ENCODE results near the gene RUVBL2.

RUVBL2 gene

DNA sequence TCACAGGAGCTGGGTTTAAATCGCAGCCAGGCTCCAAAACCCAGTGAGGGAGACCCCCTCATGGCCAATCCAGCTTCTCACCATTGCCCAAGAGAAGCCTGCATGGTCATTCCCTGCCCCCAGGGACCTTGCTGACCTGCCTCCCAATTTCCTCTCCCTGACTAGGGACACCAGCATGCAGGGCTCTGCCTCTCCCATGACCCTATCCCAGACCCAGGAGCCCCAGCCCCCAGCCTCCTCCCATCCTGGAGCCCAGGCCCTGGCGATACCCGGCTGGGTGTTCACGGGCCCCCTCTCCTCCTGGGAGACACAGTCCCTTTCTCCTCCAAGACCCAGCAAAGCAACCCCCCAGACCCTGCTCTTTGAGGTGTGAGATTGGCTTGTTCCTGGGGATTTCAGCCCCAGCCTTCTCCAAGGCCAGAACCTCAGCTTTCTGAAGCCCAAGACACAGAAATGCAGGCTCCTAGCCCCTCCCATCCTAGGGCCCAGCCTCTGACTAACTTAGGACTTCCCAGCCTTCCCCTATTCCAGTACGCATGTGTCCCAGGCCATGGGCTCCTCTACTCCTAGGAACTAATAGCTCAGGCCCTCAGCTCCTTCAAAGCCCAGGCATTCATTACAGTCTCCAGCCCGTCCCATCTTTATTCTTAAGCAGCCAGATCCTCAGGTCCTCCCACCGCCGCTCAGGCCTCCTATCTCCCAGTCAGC lies 1.7 kb upstream of the RUVBL2 start:
- peaks cover 48% of the 10 kb centered on the region for H3K36me3 Mint-ChIP-seq
- H3K27ac Mint-ChIP-seq, result peak overlapping the region; percentile 93
- no peak for ATAC-seq
- no peaks in the 10 kb centered on the region for H3K9me3 Mint-ChIP-seq
- peak overlapping the region; percentile 88 for H3K4me3 Mint-ChIP-seq
- H3K27me3 Mint-ChIP-seq, result no peaks in the 10 kb centered on the region
- peaks cover 62% of the 10 kb centered on the region for H3K4me1 Mint-ChIP-seq

- no peak for ATAC-seq
These were observed 1.0 kb upstream of the RUVBL2 start for GRCh38 chr19:48992581-48993174.

GRCh38 chr19:48994035-48994386 lies 324 bp downstream of the RUVBL2 start:
- H3K36me3 Mint-ChIP-seq, result peaks cover 35% of the 10 kb centered on the region
- H3K4me3 Mint-ChIP-seq, result peak overlapping the region; percentile 88
- peaks cover 60% of the 10 kb centered on the region for H3K4me1 Mint-ChIP-seq
- peak overlapping the region; percentile 93 for H3K27ac Mint-ChIP-seq
- no peaks in the 10 kb centered on the region for H3K27me3 Mint-ChIP-seq
- no peaks in the 10 kb centered on the region for H3K9me3 Mint-ChIP-seq
- no peak for ATAC-seq

More at GRCh38 chr19:48992581-48993174, 1.0 kb upstream of the RUVBL2 start:
- no peaks in the 10 kb centered on the region for H3K27me3 Mint-ChIP-seq
- peak overlapping the region; percentile 88 for H3K4me3 Mint-ChIP-seq
- peak overlapping the region; percentile 93 for H3K27ac Mint-ChIP-seq
- peaks cover 61% of the 10 kb centered on the region for H3K4me1 Mint-ChIP-seq
- peaks cover 43% of the 10 kb centered on the region for H3K36me3 Mint-ChIP-seq
- H3K9me3 Mint-ChIP-seq, result no peaks in the 10 kb centered on the region

DNA sequence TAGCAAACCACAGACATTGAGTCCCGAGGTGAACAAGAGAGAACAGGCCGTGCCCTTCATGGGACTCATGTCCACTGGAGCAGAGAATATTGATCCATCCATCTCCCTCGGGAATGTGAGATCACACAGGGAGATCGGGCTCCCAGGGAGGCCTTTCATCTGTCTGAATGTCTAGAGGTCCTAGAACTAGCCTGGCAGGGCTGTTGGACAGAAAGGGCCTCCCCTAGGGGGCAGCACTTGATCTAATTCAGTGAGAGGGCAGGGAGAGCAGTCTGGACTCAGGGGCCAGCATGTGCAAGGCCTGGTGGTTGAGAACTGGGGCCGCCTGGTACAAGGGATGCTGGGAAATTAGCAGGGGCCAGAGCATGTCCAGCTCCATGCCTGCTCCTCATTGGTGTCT lies 4.3 kb downstream of the RUVBL2 start:
- peaks cover 36% of the 10 kb centered on the region for H3K36me3 Mint-ChIP-seq
- no peaks in the 10 kb centered on the region for H3K27me3 Mint-ChIP-seq
- ATAC-seq, result no peak
- no peak overlapping the region for H3K27ac Mint-ChIP-seq
- H3K9me3 Mint-ChIP-seq, result no peaks in the 10 kb centered on the region
- peaks cover 44% of the 10 kb centered on the region for H3K4me1 Mint-ChIP-seq
- H3K4me3 Mint-ChIP-seq, result no peak overlapping the region

DNA sequence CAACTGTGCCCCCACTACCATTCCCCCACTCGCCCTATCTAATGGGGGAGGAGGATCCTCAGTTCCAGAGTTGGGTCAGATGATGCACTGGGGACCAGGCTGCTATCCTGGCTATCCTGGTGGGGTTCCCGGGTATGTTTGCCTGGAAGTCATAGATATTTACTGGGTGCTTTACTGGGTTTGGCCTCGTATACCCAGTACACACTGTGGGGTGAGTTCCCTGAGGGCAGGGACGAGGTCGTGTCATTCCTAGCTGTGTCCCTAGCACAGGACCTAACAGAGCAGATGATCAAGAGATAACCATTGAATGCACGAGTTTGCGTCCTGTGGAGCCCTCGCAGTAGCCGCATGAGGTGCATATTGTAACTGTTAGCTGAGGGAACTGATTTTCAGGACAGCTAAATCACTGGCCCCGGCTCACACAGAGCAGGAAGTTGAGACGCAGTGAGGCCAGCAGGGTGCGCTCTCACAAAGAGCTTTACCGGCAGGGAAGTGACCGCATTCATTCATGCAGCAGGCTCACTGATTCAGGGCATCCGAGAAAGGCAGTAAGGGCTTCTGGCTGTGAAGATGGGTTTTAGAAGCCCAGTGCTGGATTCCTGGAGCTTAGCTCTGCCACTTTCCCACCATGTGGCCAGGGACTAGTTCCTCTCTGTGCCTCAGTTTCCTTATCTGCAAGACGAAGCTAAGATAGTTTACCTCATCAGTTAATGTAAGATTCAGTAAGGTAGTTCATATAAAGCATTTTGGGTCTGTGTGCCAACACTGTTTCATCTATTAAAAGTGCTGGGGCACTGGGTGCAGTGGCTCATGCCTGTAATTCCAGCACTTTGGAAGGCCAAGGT lies 6.0 kb downstream of the RUVBL2 start:
- Mint-ChIP-seq H3K9me3 (no peaks in the 10 kb centered on the region), H3K4me1 (peaks cover 32% of the 10 kb centered on the region)

DNA sequence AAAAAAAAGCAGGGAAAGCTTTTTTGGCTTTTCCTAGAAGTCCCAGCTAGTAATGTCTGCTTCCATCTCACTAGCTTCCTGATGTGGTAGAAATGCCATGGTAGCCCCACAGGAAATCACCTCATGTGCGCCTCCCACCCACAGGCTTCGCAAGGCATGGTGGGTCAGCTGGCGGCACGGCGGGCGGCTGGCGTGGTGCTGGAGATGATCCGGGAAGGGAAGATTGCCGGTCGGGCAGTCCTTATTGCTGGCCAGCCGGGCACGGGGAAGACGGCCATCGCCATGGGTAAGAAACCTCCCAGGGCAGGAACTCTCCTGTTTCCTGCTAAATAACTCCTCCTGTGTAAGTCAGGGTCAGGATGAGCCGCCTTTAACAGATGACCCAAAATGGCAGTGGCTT lies 10.4 kb downstream of the RUVBL2 start:
- H3K9me3 Mint-ChIP-seq, result no peaks in the 10 kb centered on the region
- H3K4me1 Mint-ChIP-seq, result peaks cover 9% of the 10 kb centered on the region
- peaks cover 57% of the 10 kb centered on the region for H3K36me3 Mint-ChIP-seq
- ATAC-seq, result no peak
- no peak overlapping the region for H3K4me3 Mint-ChIP-seq
- no peak overlapping the region for H3K27ac Mint-ChIP-seq
- no peaks in the 10 kb centered on the region for H3K27me3 Mint-ChIP-seq

More for the DNA sequence above, 6.0 kb downstream of the RUVBL2 start:
- Mint-ChIP-seq H3K27me3 (no peaks in the 10 kb centered on the region), H3K36me3 (peaks cover 46% of the 10 kb centered on the region), H3K4me3 (no peak overlapping the region), H3K27ac (no peak overlapping the region)
- ATAC-seq, result peak; percentile 80

GRCh38 chr19:49004964-49005614 lies 11.4 kb downstream of the RUVBL2 start:
- no peak for ATAC-seq
- H3K4me1 Mint-ChIP-seq, result peaks cover under 1% of the 10 kb centered on the region
- peaks cover 55% of the 10 kb centered on the region for H3K36me3 Mint-ChIP-seq
- H3K4me3 Mint-ChIP-seq, result no peak overlapping the region
- no peaks in the 10 kb centered on the region for H3K27me3 Mint-ChIP-seq
- H3K27ac Mint-ChIP-seq, result no peak overlapping the region
- H3K9me3 Mint-ChIP-seq, result no peaks in the 10 kb centered on the region

DNA sequence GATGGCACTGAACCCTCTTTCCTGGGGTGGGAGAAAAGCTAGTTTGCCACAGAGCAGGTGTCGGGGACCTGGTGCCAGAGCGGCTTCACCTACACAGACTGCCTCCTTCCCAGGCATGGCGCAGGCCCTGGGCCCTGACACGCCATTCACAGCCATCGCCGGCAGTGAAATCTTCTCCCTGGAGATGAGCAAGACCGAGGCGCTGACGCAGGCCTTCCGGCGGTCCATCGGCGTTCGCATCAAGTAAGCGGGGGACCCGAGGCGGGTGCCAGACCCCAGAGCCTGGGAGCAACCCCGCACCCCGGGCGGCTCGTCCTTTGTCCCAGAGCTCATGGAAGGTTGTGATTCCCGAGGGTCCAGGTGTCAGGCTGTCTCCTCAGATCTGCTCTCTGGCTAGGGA lies 13.2 kb downstream of the RUVBL2 start:
- no peak for ATAC-seq
- H3K36me3 Mint-ChIP-seq, result peaks cover 70% of the 10 kb centered on the region
- no peaks in the 10 kb centered on the region for H3K9me3 Mint-ChIP-seq
- H3K4me3 Mint-ChIP-seq, result no peak overlapping the region
- no peaks in the 10 kb centered on the region for H3K27me3 Mint-ChIP-seq
- H3K27ac Mint-ChIP-seq, result no peak overlapping the region
- no peaks in the 10 kb centered on the region for H3K4me1 Mint-ChIP-seq

- Mint-ChIP-seq H3K4me3 (no peak overlapping the region), H3K9me3 (no peaks in the 10 kb centered on the region), H3K4me1 (no peaks in the 10 kb centered on the region), H3K27me3 (no peaks in the 10 kb centered on the region), H3K36me3 (peaks cover 50% of the 10 kb centered on the region), H3K27ac (no peak overlapping the region)
- ATAC-seq, result no peak
These were observed 16.1 kb downstream of the RUVBL2 start for GRCh38 chr19:49009828-49010227.

GRCh38 chr19:49010453-49010852 lies 16.8 kb downstream of the RUVBL2 start:
- no peak overlapping the region for H3K4me3 Mint-ChIP-seq
- no peaks in the 10 kb centered on the region for H3K27me3 Mint-ChIP-seq
- ATAC-seq, result no peak
- peaks cover 50% of the 10 kb centered on the region for H3K36me3 Mint-ChIP-seq
- H3K4me1 Mint-ChIP-seq, result no peaks in the 10 kb centered on the region
- no peaks in the 10 kb centered on the region for H3K9me3 Mint-ChIP-seq
- no peak overlapping the region for H3K27ac Mint-ChIP-seq

- Mint-ChIP-seq H3K4me3 (no peak overlapping the region), H3K9me3 (no peaks in the 10 kb centered on the region), H3K36me3 (peaks cover 50% of the 10 kb centered on the region), H3K4me1 (no peaks in the 10 kb centered on the region), H3K27me3 (no peaks in the 10 kb centered on the region), H3K27ac (no peak overlapping the region)
- no peak for ATAC-seq
These were observed 17.5 kb downstream of the RUVBL2 start for GRCh38 chr19:49011194-49011593.

DNA sequence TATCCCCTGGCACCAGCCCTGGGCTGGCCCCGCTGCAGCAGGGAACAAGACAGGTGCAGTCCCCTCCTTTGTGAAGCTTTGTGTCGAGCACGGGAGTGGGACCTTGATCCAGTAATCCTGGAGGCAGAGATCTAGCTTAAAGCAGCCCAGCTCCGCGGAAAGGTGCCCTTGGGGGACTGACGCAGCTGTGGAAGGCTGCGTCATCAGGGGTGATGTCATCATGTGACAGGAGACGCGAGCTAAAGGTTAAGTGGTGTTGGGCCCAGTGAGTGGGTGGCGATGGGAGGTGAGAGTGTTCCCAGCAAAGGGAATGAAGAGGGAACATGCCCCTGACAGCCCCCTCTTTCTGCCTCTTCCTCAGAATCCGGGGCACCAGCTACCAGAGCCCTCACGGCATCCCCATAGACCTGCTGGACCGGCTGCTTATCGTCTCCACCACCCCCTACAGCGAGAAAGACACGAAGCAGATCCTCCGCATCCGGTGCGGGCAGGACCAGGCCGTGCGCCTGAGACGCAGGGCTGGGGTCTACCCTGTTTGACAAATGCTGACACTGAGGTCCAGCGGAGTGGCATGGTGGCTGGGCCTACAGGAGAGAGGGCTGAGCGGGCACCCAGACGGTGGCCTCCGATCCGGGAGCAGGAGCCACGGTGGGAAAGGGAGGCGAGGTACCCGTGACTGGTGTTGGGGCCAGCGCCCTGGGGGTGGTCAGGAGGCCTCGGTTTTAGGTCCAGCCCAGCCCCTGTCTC lies 20.6 kb downstream of the RUVBL2 start:
- H3K36me3 Mint-ChIP-seq, result peaks cover 40% of the 10 kb centered on the region
- ATAC-seq, result no peak
- H3K4me3 Mint-ChIP-seq, result no peak overlapping the region
- peaks cover 10% of the 10 kb centered on the region for H3K4me1 Mint-ChIP-seq
- no peaks in the 10 kb centered on the region for H3K27me3 Mint-ChIP-seq
- H3K9me3 Mint-ChIP-seq, result no peaks in the 10 kb centered on the region
- H3K27ac Mint-ChIP-seq, result no peak overlapping the region

- Mint-ChIP-seq H3K27me3 (no peaks in the 10 kb centered on the region), H3K4me1 (peaks cover 13% of the 10 kb centered on the region), H3K36me3 (peaks cover 35% of the 10 kb centered on the region), H3K4me3 (no peak overlapping the region), H3K9me3 (no peaks in the 10 kb centered on the region), H3K27ac (no peak overlapping the region)
- no peak for ATAC-seq
These were observed 21.2 kb downstream of the RUVBL2 start for GRCh38 chr19:49014870-49015255.

DNA sequence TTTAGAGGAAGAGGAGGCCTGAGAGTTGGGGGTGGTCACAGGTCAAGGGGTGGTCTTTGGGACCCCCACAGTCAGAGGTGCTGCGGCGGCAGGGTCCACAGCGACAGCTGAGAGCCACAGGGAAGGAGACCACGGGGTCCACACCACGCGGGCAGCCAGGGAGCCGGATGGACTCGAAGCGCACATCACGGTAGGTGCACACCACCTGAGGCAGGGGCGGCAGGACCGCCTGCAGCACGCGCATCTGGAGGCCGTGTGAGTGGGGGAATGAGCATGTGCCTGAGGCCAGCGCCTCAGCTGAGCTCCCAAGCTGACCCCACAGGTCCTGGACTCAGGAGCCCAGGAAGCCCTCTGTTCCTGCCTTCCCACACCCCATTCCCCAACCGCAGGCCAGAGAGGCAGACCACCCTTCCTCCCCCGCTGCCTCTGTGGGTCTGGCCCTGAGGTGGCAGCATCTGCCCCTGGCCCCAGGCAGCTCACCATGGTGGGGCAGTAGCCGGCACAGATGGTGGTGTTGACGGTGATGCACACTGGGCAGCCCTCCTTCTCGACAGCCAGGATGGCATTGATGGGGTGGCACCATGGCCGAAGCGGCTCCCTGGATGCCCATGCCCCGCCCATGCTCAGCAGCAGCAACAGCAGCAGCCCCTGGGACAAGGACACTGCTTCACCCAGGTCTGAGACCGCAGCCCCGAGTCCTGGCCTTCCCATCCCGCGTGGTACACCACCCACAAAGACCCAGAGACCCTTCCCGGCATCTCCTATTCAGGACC lies 22.6 kb downstream of the RUVBL2 start:
- no peak for ATAC-seq

More for the DNA sequence above, 22.6 kb downstream of the RUVBL2 start:
- Mint-ChIP-seq H3K4me1 (peaks cover 26% of the 10 kb centered on the region), H3K9me3 (no peaks in the 10 kb centered on the region), H3K4me3 (no peak overlapping the region), H3K36me3 (peaks cover 21% of the 10 kb centered on the region), H3K27me3 (no peaks in the 10 kb centered on the region), H3K27ac (no peak overlapping the region)
